Stimulated activated naive B cell treated with anti-CD40 and anti-IgM and Interleukin-4, amounts not matched to agents 10 μg/mL and 1 μg/mL and 100 μg/mL, for 72 hours (primary cell): ENCODE measurements around the gene TRMT112.

ENCODE experiments used
- ATAC-seq, 2 donors: fragments of 150-1000 bp; cut with Tn5 transposase; replicated peaks; 2 replicates each; pipeline ENCODE4 v1.10.0; 2021; ENCODE audit warnings: moderate library complexity in 1 of 2
- DNase-seq: peaks from one replicate; pipeline ENCODE4 v3.0.0; 2021
- H3K27ac Mint-ChIP-seq: one replicate; pipeline ENCODE4 v1.8.0; 2022; ENCODE audit warnings: mild to moderate bottlenecking, mixed read lengths
- H3K27me3 Mint-ChIP-seq, 2 donors: one replicate each; pipeline ENCODE4 v1.8.0; 2022; ENCODE audit warnings: mixed read lengths in 2 of 2
- H3K36me3 Mint-ChIP-seq, 2 donors: one replicate each; pipeline ENCODE4 v1.8.0; 2022; ENCODE audit warnings: mixed read lengths in 2 of 2, mild to moderate bottlenecking in 1 of 2
- H3K4me1 Mint-ChIP-seq, 2 donors: one replicate each; pipeline ENCODE4 v1.8.0; 2022; ENCODE audit warnings: mixed read lengths in 2 of 2, mild to moderate bottlenecking in 1 of 2
- H3K4me3 Mint-ChIP-seq, 2 donors: one replicate each; pipeline ENCODE4 v1.8.0; 2022; ENCODE audit warnings: mild to moderate bottlenecking in 2 of 2, mixed read lengths in 2 of 2, moderate library complexity in 1 of 2
- H3K9me3 Mint-ChIP-seq, 2 donors: one replicate each; pipeline ENCODE4 v1.8.0; 2022; ENCODE audit warnings: mixed read lengths in 2 of 2, mild to moderate bottlenecking in 1 of 2

TRMT112 gene

DNA sequence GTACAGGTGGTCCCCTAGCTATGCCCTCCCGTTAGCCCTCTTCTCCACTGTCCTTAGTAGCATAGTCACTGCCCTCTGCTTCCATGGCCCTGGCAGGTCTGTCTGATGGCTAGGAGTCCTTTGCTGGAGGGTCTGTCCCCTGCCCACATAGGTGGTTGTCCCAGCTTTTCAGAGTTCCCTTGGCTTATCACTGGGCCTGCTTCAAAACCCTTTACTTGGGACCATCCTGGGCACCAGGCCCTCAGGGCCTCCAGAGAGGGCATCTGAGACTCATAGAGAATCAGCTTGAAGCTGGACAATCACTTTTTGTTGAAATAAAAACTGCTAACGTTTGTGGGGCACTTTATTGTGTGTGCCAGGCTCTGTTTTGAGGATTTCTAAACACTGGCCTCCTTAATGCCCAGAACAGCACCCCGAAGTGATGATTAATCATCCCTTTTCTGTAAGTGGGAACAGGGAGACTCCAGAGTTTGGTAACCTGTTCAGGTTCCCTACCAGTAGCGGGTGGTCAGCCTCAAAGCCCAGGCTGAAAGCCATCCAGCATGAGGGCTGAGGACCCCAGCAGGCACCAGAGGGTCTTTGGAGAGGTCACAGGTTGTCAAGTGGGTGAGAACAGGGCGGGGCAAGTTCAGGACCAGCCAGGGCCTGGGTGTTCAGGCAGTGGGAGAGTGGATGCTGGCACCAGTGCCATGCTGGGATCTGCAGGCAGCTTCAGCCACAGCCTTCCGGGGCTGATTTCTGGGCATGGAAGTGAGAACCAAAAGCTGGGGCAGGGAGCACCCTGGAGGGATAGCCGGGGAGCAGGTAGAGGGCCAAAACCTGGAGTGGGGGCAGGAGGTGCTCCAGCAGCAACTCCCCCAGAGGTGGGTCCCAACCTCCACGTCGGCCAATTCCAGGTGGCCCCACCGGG lies 26.8 kb downstream of the TRMT112 start:
- Mint-ChIP-seq H3K4me1 (peaks cover 18 to 35% of the 10 kb centered on the region in 2 donors), H3K27ac (peak overlapping the region; percentile 62), H3K9me3 (no peaks in the 10 kb centered on the region), H3K27me3 (peaks cover 31 to 40% of the 10 kb centered on the region in 2 donors), H3K4me3 (peak overlapping the region; percentile 53 to 66), H3K36me3 (peaks cover 3 to 15% of the 10 kb centered on the region in 2 donors)
- ATAC-seq (no peak), DNase-seq (no peak)

DNA sequence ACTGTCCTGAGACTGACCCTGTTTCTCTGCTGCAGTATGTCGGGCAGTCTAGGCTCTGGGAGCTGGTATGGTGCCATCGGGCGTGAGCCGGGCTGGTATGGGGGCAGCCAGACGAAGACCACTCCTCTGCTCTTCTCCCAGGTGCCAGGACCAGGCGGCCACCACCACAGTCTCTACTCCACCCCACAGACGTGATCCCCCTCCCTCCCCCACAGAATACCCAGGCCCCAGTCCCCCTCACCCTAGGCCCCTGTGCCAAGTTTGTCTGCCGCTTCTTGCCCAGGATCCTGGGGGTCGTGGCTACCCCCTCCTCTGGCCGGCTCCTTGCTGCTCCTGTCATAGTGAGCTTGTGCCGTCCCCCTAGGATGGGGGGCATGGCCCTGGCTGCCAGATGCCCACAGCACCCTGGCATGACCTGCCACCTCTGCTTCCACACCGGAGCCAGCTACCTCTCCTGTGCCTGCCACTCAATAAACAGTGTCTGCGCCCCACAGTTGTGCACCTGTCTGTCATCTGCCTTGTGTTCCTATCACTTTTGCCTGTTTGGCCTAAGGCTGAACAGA lies 28.3 kb downstream of the TRMT112 start:
- Mint-ChIP-seq H3K27me3 (peaks cover 21 to 24% of the 10 kb centered on the region in 2 donors), H3K27ac (no peak overlapping the region), H3K4me3 (no peak overlapping the region), H3K4me1 (peaks cover 20 to 38% of the 10 kb centered on the region in 2 donors), H3K36me3 (peaks cover 3 to 15% of the 10 kb centered on the region in 2 donors), H3K9me3 (no peaks in the 10 kb centered on the region)
- ATAC-seq: no peak
- no peak for DNase-seq

GRCh38 chr11:64288353-64288750 lies 29.0 kb downstream of the TRMT112 start:
- Mint-ChIP-seq H3K9me3 (no peaks in the 10 kb centered on the region), H3K4me3 (no peak overlapping the region), H3K27ac (no peak overlapping the region), H3K36me3 (peaks cover 3 to 15% of the 10 kb centered on the region in 2 donors), H3K27me3 (peaks cover 17 to 19% of the 10 kb centered on the region in 2 donors), H3K4me1 (peaks cover 23 to 46% of the 10 kb centered on the region in 2 donors)
- no peak for ATAC-seq
- no peak for DNase-seq

GRCh38 chr11:64287676-64288352 lies 29.5 kb downstream of the TRMT112 start:
- peak overlapping the region; percentile 56 for H3K27ac Mint-ChIP-seq
- peak overlapping the region in 1 of 2 donors; percentile 52 for H3K4me3 Mint-ChIP-seq
- peaks cover 13 to 14% of the 10 kb centered on the region in 2 donors for H3K27me3 Mint-ChIP-seq
- peaks cover 27 to 47% of the 10 kb centered on the region in 2 donors for H3K4me1 Mint-ChIP-seq
- no peak for DNase-seq
- no peaks in the 10 kb centered on the region for H3K9me3 Mint-ChIP-seq
- peaks cover 4 to 17% of the 10 kb centered on the region in 2 donors for H3K36me3 Mint-ChIP-seq
- ATAC-seq: no peak

GRCh38 chr11:64286801-64287159 lies 30.6 kb downstream of the TRMT112 start:
- H3K36me3 Mint-ChIP-seq: peaks cover 5 to 23% of the 10 kb centered on the region in 2 donors
- H3K4me3 Mint-ChIP-seq: peak overlapping the region; percentile 90 to 93
- ATAC-seq: no peak
- peak overlapping the region; percentile 91 for H3K27ac Mint-ChIP-seq
- H3K9me3 Mint-ChIP-seq: no peaks in the 10 kb centered on the region
- H3K27me3 Mint-ChIP-seq: peaks cover 8 to 9% of the 10 kb centered on the region in 2 donors
- no peak for DNase-seq
- peaks cover 27 to 44% of the 10 kb centered on the region in 2 donors for H3K4me1 Mint-ChIP-seq

GRCh38 chr11:64285885-64286800 lies 31.2 kb downstream of the TRMT112 start:
- H3K27ac Mint-ChIP-seq: peak overlapping the region; percentile 91
- H3K27me3 Mint-ChIP-seq: peaks cover 7 to 9% of the 10 kb centered on the region in 2 donors
- no peak for DNase-seq
- H3K4me3 Mint-ChIP-seq: peak overlapping the region; percentile 92 to 93
- H3K36me3 Mint-ChIP-seq: peaks cover 9 to 30% of the 10 kb centered on the region in 2 donors
- no peaks in the 10 kb centered on the region for H3K9me3 Mint-ChIP-seq
- peaks cover 27 to 50% of the 10 kb centered on the region in 2 donors for H3K4me1 Mint-ChIP-seq
- ATAC-seq: no peak

DNA sequence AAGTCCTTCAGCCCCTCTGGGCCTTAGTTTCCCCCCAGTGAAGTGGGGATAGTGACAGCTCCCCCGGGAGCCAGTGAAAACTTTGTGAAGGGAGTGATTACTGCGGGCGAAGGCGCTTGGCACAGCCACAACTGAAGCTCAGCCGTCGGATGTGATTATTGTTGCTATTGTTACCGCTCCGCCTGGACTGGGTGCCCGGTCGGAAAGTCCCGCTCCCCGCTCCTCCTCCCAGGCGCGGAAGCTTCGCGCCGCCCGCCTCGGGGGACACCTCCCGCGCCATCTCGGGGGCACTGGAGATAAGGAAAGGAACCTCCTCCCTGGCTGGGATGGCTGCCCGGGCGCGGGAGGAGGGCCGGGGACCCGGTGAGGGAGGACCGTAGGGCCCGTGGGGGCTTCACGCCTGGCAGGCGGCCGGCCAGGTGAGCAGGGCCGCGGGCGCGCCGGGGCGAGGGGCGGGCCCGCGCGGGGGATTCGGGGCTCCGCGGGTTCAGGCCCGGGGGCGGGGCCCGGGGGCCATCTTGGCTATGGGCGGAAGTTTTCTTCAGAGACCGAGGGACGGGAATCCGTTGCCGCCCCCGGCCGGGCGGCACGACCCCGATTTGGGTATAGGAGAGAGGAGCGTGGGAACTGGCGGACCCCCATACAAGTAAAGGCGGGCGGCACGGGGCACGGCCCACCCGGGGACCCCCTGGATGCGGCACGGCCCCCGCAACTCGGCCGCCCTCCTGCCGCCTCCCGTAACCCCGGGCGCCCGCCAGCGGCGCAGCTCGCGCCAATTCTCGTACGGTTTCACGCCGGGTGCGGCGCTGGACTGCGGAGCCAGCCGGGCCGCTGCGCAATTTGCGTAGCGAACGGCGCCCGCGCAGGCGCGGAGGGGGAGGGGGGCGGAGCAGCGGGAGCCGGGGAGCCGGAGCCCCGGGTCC lies 32.1 kb downstream of the TRMT112 start, which contains the start of gene GPR137:
Gene GPR137, plus strand, starts transcription at position 887 of the 923 bp plus-strand sequence. CDS start 677 bp downstream, outside the sequence.
- H3K4me1 Mint-ChIP-seq: peaks cover 24 to 43% of the 10 kb centered on the region in 2 donors
- H3K36me3 Mint-ChIP-seq: peaks cover 14 to 29% of the 10 kb centered on the region in 2 donors
- DNase-seq (peak; percentile 85), ATAC-seq (peak; percentile 70 to 73)
- H3K9me3 Mint-ChIP-seq: no peaks in the 10 kb centered on the region
- H3K27ac Mint-ChIP-seq: peak within 1 kb of the TSS; percentile 97
- no peaks in the 10 kb centered on the region for H3K27me3 Mint-ChIP-seq
- peak within 1 kb of the TSS; percentile 92 to 93 for H3K4me3 Mint-ChIP-seq

DNA sequence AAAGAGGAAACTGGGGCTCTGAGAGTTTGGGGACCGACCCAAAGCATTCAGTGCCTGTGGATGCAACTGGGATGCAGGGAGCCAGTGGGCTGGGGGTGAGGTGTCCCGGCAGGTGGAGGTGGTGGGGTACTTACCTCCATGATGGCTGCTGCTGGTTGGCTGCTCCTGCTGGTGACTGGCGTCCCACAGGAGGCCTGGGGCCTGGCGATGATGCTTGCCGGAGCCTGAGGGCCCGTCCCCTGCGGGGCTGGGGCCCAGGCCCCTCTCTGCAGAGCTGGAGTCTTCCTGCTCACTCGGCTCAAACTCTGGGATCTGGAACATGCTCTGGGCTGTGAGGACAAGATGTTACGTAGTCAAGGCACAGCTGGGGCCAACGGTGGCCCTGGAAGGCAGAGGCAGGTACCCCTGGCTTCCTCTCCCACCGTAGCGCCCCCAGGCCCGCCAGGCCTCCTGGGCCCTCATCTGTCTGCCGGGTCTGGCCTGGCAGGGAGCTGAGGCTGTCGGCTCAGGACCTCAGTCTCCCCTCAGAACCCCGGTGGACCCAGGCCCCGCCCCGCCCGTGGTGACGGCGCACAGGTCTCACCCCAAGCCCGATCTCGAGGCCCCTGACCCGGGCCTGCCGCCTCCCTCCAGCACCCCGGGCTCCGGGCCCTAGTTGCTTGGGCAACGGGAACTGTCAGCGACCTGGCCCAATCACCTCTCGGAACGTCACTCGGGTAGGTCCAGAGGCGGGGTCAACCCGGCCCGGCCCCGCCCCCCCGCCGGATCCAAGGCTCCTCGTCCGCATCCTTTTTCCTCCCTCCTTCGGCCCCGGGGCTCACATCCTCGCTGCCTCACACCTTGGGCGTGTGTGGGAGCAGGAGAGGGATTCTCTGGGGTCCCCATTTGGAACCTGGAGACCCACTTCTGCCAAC lies 33.1 kb downstream of the TRMT112 start, which contains the start of gene BAD:
Gene BAD, minus strand, starts transcription at position 618 of the 914 bp plus-strand sequence. Its CDS starts 297 bp downstream, at position 321.
- Mint-ChIP-seq H3K27ac (peak within 1 kb of the TSS; percentile 97), H3K36me3 (peaks cover 17 to 27% of the 10 kb centered on the region in 2 donors), H3K27me3 (no peaks in the 10 kb centered on the region), H3K9me3 (no peaks in the 10 kb centered on the region), H3K4me3 (peak within 1 kb of the TSS; percentile 92 to 93), H3K4me1 (peaks cover 24 to 43% of the 10 kb centered on the region in 2 donors)
- ATAC-seq: peak; percentile 89 to 91
- peak; percentile 88 for DNase-seq

- H3K27me3 Mint-ChIP-seq: no peaks in the 10 kb centered on the region
- DNase-seq (no peak), ATAC-seq (no peak)
- H3K27ac Mint-ChIP-seq: no peak overlapping the region
- peaks cover 19 to 30% of the 10 kb centered on the region in 2 donors for H3K36me3 Mint-ChIP-seq
- peak overlapping the region; percentile 45 to 68 for H3K4me3 Mint-ChIP-seq
- H3K9me3 Mint-ChIP-seq: no peaks in the 10 kb centered on the region
- H3K4me1 Mint-ChIP-seq: peaks cover 25 to 47% of the 10 kb centered on the region in 2 donors
Measured at GRCh38 chr11:64283092-64283491, 34.3 kb downstream of the TRMT112 start.

- no peak overlapping the region for H3K4me3 Mint-ChIP-seq
- no peak overlapping the region for H3K27ac Mint-ChIP-seq
Measured at GRCh38 chr11:64281957-64282770, 35.2 kb downstream of the TRMT112 start.

GRCh38 chr11:64278576-64279190 lies 38.7 kb downstream of the TRMT112 start:
- Mint-ChIP-seq H3K36me3 (peaks cover 22 to 32% of the 10 kb centered on the region in 2 donors), H3K4me1 (peaks cover 10 to 30% of the 10 kb centered on the region in 2 donors), H3K4me3 (no peak overlapping the region), H3K27ac (no peak overlapping the region), H3K27me3 (no peaks in the 10 kb centered on the region), H3K9me3 (no peaks in the 10 kb centered on the region)
- DNase-seq: no peak
- ATAC-seq: no peak

More at GRCh38 chr11:64281957-64282770, 35.2 kb downstream of the TRMT112 start:
- ATAC-seq (no peak), DNase-seq (no peak)
- H3K4me1 Mint-ChIP-seq: peaks cover 23 to 41% of the 10 kb centered on the region in 2 donors
- H3K27me3 Mint-ChIP-seq: no peaks in the 10 kb centered on the region
- no peaks in the 10 kb centered on the region for H3K9me3 Mint-ChIP-seq
- peaks cover 19 to 30% of the 10 kb centered on the region in 2 donors for H3K36me3 Mint-ChIP-seq
